ENCODE measurements around the gene PEDS1. TPM values are rescaled to one million over a fixed set of nuclear protein-coding genes. Genes with fewer than 3 reads are reported as not detected.
"Not testable (repeated sequence)": the region's sequence is repeated elsewhere in the genome, so short reads cannot be mapped to it uniquely, and the experiment has no call there.

The PEDS1 gene
- 18.7 TPM for polyA plus RNA-seq
- long read RNA-seq, donor 1, full-length matches to known transcripts: 4 of 4 reads
- long read RNA-seq, donor 1, partial matches to known transcripts: 0 of 4 reads
- long read RNA-seq, donor 1, other reads (novel, unspliced or antisense): 0 of 4 reads
- long read RNA-seq, donor 2, full-length matches to known transcripts: 4 of 4 reads
- long read RNA-seq, donor 2, partial matches to known transcripts: 0 of 4 reads
- long read RNA-seq, donor 2, other reads (novel, unspliced or antisense): 0 of 4 reads
- long read RNA-seq, donor 3, full-length matches to known transcripts: 11 of 11 reads
- long read RNA-seq, donor 3, partial matches to known transcripts: 0 of 11 reads
- long read RNA-seq, donor 3, other reads (novel, unspliced or antisense): 0 of 11 reads
- long read RNA-seq, donor 4, full-length matches to known transcripts: 1 of 1 reads
- long read RNA-seq, donor 4, partial matches to known transcripts: 0 of 1 reads
- long read RNA-seq, donor 4, other reads (novel, unspliced or antisense): 0 of 1 reads
- long read RNA-seq, donor 5, full-length matches to known transcripts: 4 of 4 reads
- long read RNA-seq, donor 5, partial matches to known transcripts: 0 of 4 reads
- long read RNA-seq, donor 5, other reads (novel, unspliced or antisense): 0 of 4 reads
- long read RNA-seq, donor 6, full-length matches to known transcripts: 9 of 9 reads
- long read RNA-seq, donor 6, partial matches to known transcripts: 0 of 9 reads
- long read RNA-seq, donor 6, other reads (novel, unspliced or antisense): 0 of 9 reads
- long read RNA-seq, donor 7: 0 reads
- long read RNA-seq, donor 8, full-length matches to known transcripts: 9 of 9 reads
- long read RNA-seq, donor 8, partial matches to known transcripts: 0 of 9 reads
- long read RNA-seq, donor 8, other reads (novel, unspliced or antisense): 0 of 9 reads
- long read RNA-seq, donor 9, full-length matches to known transcripts: 3 of 3 reads
- long read RNA-seq, donor 9, partial matches to known transcripts: 0 of 3 reads
- long read RNA-seq, donor 9, other reads (novel, unspliced or antisense): 0 of 3 reads
- long read RNA-seq, donor 10, full-length matches to known transcripts: 7 of 7 reads
- long read RNA-seq, donor 10, partial matches to known transcripts: 0 of 7 reads
- long read RNA-seq, donor 10, other reads (novel, unspliced or antisense): 0 of 7 reads
- long read RNA-seq, donor 11, full-length matches to known transcripts: 6 of 6 reads
- long read RNA-seq, donor 11, partial matches to known transcripts: 0 of 6 reads
- long read RNA-seq, donor 11, other reads (novel, unspliced or antisense): 0 of 6 reads

DNA sequence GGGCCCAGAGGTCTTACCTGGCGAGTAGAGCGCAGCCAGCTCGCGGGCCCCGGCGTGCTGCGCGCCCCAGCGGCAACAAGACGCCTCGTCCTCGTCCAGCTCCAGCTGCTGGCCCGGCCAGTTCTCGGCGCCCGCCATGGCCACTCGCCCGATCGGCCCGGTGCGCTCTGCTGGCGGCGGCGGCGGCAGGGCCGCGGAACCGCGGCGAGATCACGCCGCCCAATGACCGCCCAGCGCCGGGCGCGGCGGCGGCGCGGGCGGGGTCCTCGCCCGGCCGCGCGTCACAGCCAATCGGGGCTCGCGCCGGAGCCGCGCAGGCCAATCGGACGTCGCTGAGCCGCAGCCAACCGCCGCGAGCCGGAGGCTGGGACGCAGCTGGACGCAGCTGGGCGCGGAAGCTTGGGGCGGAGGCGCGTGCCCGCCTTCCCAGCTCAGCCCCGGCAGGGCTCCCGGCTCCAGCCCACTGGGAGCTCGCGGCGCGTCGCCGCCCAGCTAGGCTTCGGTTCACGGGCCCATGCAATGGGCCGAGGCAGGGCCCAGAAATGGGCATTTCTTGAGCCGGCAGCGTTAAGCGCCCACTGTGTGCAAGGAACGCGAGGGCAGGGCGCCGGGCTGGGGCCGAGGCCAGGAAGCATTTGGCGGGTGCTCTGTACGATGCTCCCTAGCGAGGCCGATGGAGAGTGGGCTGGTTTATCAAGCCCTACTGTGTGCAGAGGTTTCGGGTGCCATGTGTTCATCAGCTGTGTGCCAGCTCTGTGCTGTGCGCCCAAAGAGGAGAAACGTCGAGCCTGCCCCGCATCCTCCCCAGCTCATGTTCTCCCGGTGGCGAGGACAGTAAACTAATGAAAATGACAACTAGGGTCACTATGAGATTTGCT, at the start of gene PEDS1:
PEDS1 (minus strand) TSS at position 224 of the 878 bp plus-strand sequence; CDS start at position 138, 86 bp downstream.
- Histone ChIP-seq H3K4me3 (ENCODE audit: low read length) (peak within 1 kb of the TSS; percentile 99), H3K4me1 (ENCODE audit: control insufficient read depth, insufficient read depth, low read length) (peaks cover 30% of the 10 kb centered on the region)
- WGBS (ENCODE audit: insufficient coverage, low lambda C conversion rate): no CpG with 5 or more reads among the region's 99 CpGs

GRCh38 chr20:50202677-50203076, 49.2 kb upstream of the PEDS1 start:
- DNase-seq: no peak
- H3K36me3 ChIP-seq (ENCODE audit: control insufficient read depth, insufficient read depth, low read length): no peaks in the 10 kb centered on the region
- WGBS (ENCODE audit: insufficient coverage, low lambda C conversion rate): 93% methylated on average over 3 of the region's 5 CpGs
- H3K27ac ChIP-seq (ENCODE audit: low read length): no peak overlapping the region
- H3K4me3 ChIP-seq (ENCODE audit: low read length): no peak overlapping the region
- H3K27me3 ChIP-seq (ENCODE audit: control insufficient read depth, insufficient read depth, low read length): no peaks in the 10 kb centered on the region
- peaks cover 4% of the 10 kb centered on the region for H3K9me3 ChIP-seq (ENCODE audit: control insufficient read depth, low read depth, low read length)
- no peaks in the 10 kb centered on the region for H3K4me1 ChIP-seq (ENCODE audit: control insufficient read depth, insufficient read depth, low read length)

More for the DNA sequence above, at the start of gene PEDS1:
- H3K36me3 ChIP-seq (ENCODE audit: control insufficient read depth, insufficient read depth, low read length): peaks cover 4% of the 10 kb centered on the region
- H3K27me3 ChIP-seq (ENCODE audit: control insufficient read depth, insufficient read depth, low read length): no peaks in the 10 kb centered on the region
- H3K27ac ChIP-seq (ENCODE audit: low read length): peak within 1 kb of the TSS; percentile 65
- no peaks in the 10 kb centered on the region for H3K9me3 ChIP-seq (ENCODE audit: control insufficient read depth, low read depth, low read length)
- DNase-seq: peak; percentile 92 to 96

DNA sequence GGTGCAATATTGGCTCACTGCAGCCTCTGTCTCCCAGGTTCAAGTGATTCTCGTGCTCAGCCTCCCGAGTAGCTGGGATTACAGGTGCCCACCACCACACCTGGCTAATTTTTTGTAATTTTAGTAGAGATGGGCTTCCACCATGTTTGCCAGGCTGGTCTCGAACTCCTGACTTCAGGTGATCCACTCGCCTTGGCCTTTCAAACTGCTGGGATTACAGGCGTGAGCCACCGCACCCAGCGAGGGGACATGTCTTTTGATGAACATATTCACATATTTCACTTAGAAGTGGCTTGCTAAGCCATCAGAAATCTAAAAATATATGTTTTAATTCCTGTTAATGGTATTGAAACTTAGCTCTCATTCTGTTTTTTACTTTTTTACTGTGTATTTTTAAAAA, 48.2 kb upstream of the PEDS1 start:
- H3K4me3 ChIP-seq (ENCODE audit: low read length); H3K27ac ChIP-seq (ENCODE audit: low read length); DNase-seq; H3K27me3 ChIP-seq (ENCODE audit: control insufficient read depth, insufficient read depth, low read length); H3K4me1 ChIP-seq (ENCODE audit: control insufficient read depth, insufficient read depth, low read length); H3K9me3 ChIP-seq (ENCODE audit: control insufficient read depth, low read depth, low read length); H3K36me3 ChIP-seq (ENCODE audit: control insufficient read depth, insufficient read depth, low read length): not testable (repeated sequence)
- WGBS (ENCODE audit: insufficient coverage, low lambda C conversion rate): no CpG with 5 or more reads among the region's 7 CpGs

- no peak overlapping the region for H3K4me3 ChIP-seq (ENCODE audit: low read length)
- H3K9me3 ChIP-seq (ENCODE audit: control insufficient read depth, low read depth, low read length): peaks cover 4% of the 10 kb centered on the region
- H3K4me1 ChIP-seq (ENCODE audit: control insufficient read depth, insufficient read depth, low read length): no peaks in the 10 kb centered on the region
- WGBS (ENCODE audit: insufficient coverage, low lambda C conversion rate): no CpG with 5 or more reads among the region's 6 CpGs
- no peak for DNase-seq
- H3K36me3 ChIP-seq (ENCODE audit: control insufficient read depth, insufficient read depth, low read length): no peaks in the 10 kb centered on the region
- H3K27me3 ChIP-seq (ENCODE audit: control insufficient read depth, insufficient read depth, low read length): no peaks in the 10 kb centered on the region
- no peak overlapping the region for H3K27ac ChIP-seq (ENCODE audit: low read length)
Measured at GRCh38 chr20:50200482-50201104, 47.1 kb upstream of the PEDS1 start.

DNA sequence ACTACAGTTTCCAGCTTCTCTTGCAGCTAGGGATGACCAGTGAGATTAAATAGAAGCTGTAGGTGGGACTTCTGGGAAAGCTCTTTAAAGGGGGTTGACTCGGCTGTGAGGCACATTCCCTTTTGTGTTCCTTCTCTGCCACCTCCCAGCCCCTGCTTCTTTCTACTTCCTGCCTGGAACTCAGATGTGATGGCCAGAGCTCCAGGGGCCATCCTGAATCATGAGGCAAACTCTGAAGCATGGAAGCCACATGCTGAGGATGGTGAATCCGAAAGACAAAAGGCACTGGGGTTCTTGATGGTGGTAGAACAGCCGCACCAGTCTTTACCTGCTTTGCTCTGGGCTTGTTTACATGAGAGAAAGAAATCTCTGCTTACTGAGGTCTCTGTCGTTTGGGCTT, 46.2 kb upstream of the PEDS1 start:
- peaks cover 5% of the 10 kb centered on the region for H3K4me1 ChIP-seq (ENCODE audit: control insufficient read depth, insufficient read depth, low read length)
- no CpG with 5 or more reads among the region's 4 CpGs for WGBS (ENCODE audit: insufficient coverage, low lambda C conversion rate)
- DNase-seq: no peak
- H3K4me3 ChIP-seq (ENCODE audit: low read length): no peak overlapping the region
- H3K27ac ChIP-seq (ENCODE audit: low read length): no peak overlapping the region
- peaks cover 4% of the 10 kb centered on the region for H3K9me3 ChIP-seq (ENCODE audit: control insufficient read depth, low read depth, low read length)
- H3K27me3 ChIP-seq (ENCODE audit: control insufficient read depth, insufficient read depth, low read length): no peaks in the 10 kb centered on the region
- H3K36me3 ChIP-seq (ENCODE audit: control insufficient read depth, insufficient read depth, low read length): peaks cover under 1% of the 10 kb centered on the region

- H3K4me1 ChIP-seq (ENCODE audit: control insufficient read depth, insufficient read depth, low read length): peaks cover 14% of the 10 kb centered on the region
- H3K27me3 ChIP-seq (ENCODE audit: control insufficient read depth, insufficient read depth, low read length): no peaks in the 10 kb centered on the region
- H3K27ac ChIP-seq (ENCODE audit: low read length): no peak overlapping the region
- no peak for DNase-seq
- WGBS (ENCODE audit: insufficient coverage, low lambda C conversion rate): no CpG with 5 or more reads among the region's 1 CpG
- no peak overlapping the region for H3K4me3 ChIP-seq (ENCODE audit: low read length)
- H3K36me3 ChIP-seq (ENCODE audit: control insufficient read depth, insufficient read depth, low read length): peaks cover 10% of the 10 kb centered on the region
- H3K9me3 ChIP-seq (ENCODE audit: control insufficient read depth, low read depth, low read length): peaks cover 2% of the 10 kb centered on the region
Measured at GRCh38 chr20:50198716-50199115, 45.2 kb upstream of the PEDS1 start.

DNA sequence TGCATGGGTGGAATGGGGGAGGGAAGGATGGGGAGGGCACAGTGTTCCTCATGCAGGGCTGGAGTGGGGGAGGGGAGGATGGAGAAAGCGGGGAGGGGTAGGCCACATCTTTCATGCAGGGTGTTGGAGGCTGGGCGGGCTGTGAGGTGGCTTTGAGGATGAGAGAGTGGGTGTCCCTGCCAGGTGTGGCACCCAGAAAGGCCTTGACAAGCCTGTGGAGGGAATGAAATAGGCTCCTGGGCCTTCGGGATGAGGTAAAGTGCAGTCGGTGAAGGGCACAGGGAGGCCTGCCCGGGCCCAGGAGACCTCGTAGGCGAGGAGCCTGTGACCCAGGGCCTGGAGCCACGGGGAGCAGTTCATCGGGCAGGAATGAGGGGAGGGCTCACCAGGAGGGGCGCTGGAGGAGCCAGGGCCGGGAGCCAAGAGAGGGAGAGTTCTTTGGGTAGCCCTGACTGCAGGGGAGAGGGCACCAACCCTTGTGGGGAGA, 44.7 kb upstream of the PEDS1 start:
- no peak for DNase-seq
- H3K4me1 ChIP-seq (ENCODE audit: control insufficient read depth, insufficient read depth, low read length): peaks cover 18% of the 10 kb centered on the region
- H3K36me3 ChIP-seq (ENCODE audit: control insufficient read depth, insufficient read depth, low read length): peaks cover 15% of the 10 kb centered on the region
- no CpG with 5 or more reads among the region's 11 CpGs for WGBS (ENCODE audit: insufficient coverage, low lambda C conversion rate)
- H3K4me3 ChIP-seq (ENCODE audit: low read length): no peak overlapping the region
- no peaks in the 10 kb centered on the region for H3K27me3 ChIP-seq (ENCODE audit: control insufficient read depth, insufficient read depth, low read length)
- no peaks in the 10 kb centered on the region for H3K9me3 ChIP-seq (ENCODE audit: control insufficient read depth, low read depth, low read length)
- H3K27ac ChIP-seq (ENCODE audit: low read length): no peak overlapping the region

GRCh38 chr20:50197463-50198179, 44.1 kb upstream of the PEDS1 start:
- Histone ChIP-seq H3K36me3 (ENCODE audit: control insufficient read depth, insufficient read depth, low read length) (peaks cover 17% of the 10 kb centered on the region), H3K4me3 (ENCODE audit: low read length) (no peak overlapping the region), H3K27ac (ENCODE audit: low read length) (no peak overlapping the region), H3K27me3 (ENCODE audit: control insufficient read depth, insufficient read depth, low read length) (no peaks in the 10 kb centered on the region), H3K9me3 (ENCODE audit: control insufficient read depth, low read depth, low read length) (no peaks in the 10 kb centered on the region), H3K4me1 (ENCODE audit: control insufficient read depth, insufficient read depth, low read length) (peaks cover 20% of the 10 kb centered on the region)
- DNase-seq: no peak
- WGBS (ENCODE audit: insufficient coverage, low lambda C conversion rate): no CpG with 5 or more reads among the region's 10 CpGs
